Activated naive CD4-positive, alpha-beta T cell treated with anti-CD3 and anti-CD28 coated beads, Interleukin-2, amount 10 ng/mL, durations not matched to agents 7 days and 5 days (primary cell): ENCODE results near the gene SEMA3G.

Experiments used
- CTCF ChIA-PET: fragments of 350-600 bp; sonication (Branson Sonifier 250); formaldehyde crosslinking; loops from one replicate; lab custom pipeline; 2021; ENCODE audit warnings: antibody characterized with exemption; lab: Charles Lee
- DNase-seq: peaks from one replicate; pipeline ENCODE4 v3.0.0-alpha.2; 2020
- H3K27ac Mint-ChIP-seq: one replicate; pipeline ENCODE4 v1.8.0; 2021; ENCODE audit warnings: mild to moderate bottlenecking, moderate library complexity, mixed read lengths
- H3K27me3 Mint-ChIP-seq: one replicate; pipeline ENCODE4 v1.8.0; 2021; ENCODE audit warnings: mild to moderate bottlenecking, mixed read lengths
- H3K36me3 Mint-ChIP-seq: one replicate; pipeline ENCODE4 v1.8.0; 2021; ENCODE audit warnings: mixed read lengths
- H3K4me1 Mint-ChIP-seq: one replicate; pipeline ENCODE4 v1.8.0; 2021; ENCODE audit warnings: mixed read lengths
- H3K4me3 Mint-ChIP-seq: one replicate; pipeline ENCODE4 v1.8.0; 2021; ENCODE audit warnings: mild to moderate bottlenecking, moderate library complexity, mixed read lengths
- H3K9me3 Mint-ChIP-seq: one replicate; pipeline ENCODE4 v1.8.0; 2021; ENCODE audit warnings: mixed read lengths

Gene SEMA3G

GRCh38 chr3:52442409-52443267 lies 2.3 kb downstream of the SEMA3G start:
- H3K9me3 Mint-ChIP-seq, result no peaks in the 10 kb centered on the region
- no peak for DNase-seq
- H3K36me3 Mint-ChIP-seq, result no peaks in the 10 kb centered on the region
- H3K27me3 Mint-ChIP-seq, result peaks cover 13% of the 10 kb centered on the region
- H3K27ac Mint-ChIP-seq, result no peak overlapping the region
- H3K4me3 Mint-ChIP-seq, result no peak overlapping the region
- H3K4me1 Mint-ChIP-seq, result peaks cover 13% of the 10 kb centered on the region
- CTCF ChIA-PET, result interaction anchor here (0.6 to 3.4 kb wide), 4 partner anchors 9 to 30 kb away, joined by 3 to 11 read pairs (median 4); no protein-coding TSS in a partner anchor

GRCh38 chr3:52441772-52442332 lies 3.1 kb downstream of the SEMA3G start:
- peaks cover 9% of the 10 kb centered on the region for H3K4me1 Mint-ChIP-seq
- no peaks in the 10 kb centered on the region for H3K36me3 Mint-ChIP-seq
- no peak for DNase-seq
- no peak overlapping the region for H3K27ac Mint-ChIP-seq
- H3K9me3 Mint-ChIP-seq, result no peaks in the 10 kb centered on the region
- H3K27me3 Mint-ChIP-seq, result peaks cover 18% of the 10 kb centered on the region
- CTCF ChIA-PET, result interaction anchor here (1.4 to 3.4 kb wide), 3 partner anchors 10 to 30 kb away, joined by 4 to 11 read pairs (median 4); no protein-coding TSS in a partner anchor
- H3K4me3 Mint-ChIP-seq, result no peak overlapping the region

DNA sequence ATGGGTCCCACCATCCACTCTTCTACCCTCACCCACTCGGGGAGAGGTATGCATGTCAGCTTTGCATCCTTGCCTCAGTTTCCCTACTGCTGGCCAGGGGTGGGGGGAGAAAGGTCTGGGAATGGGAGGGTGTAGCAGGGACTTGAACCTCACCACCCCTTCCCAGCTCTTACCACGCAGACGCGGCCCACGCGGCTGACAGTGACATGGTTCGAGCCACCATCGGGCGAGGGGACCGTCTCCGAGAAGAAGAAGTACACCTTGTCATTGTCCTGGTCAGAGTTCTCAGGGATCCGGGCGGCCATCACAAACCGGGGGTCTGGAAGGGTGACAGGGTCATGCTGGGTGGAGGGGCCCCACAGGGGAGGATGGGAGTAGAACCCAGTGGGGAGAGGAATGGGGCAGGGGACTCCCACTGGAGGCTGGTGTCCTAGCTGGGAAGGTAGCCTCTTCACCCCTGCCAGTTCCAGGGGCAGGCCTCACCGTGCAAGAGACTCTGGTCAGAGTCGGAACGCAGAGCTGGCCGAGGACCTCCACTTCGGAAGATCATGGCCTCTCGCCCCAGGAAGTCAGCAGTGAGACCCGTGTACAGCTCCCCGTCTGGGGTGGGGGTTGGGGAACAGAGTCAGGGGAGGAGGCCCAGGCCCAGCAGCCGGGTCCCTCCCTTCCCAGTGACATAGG lies 3.7 kb downstream of the SEMA3G start:
- H3K4me3 Mint-ChIP-seq, result no peak overlapping the region
- no peak overlapping the region for H3K27ac Mint-ChIP-seq
- H3K36me3 Mint-ChIP-seq, result no peaks in the 10 kb centered on the region
- H3K27me3 Mint-ChIP-seq, result peaks cover 21% of the 10 kb centered on the region
- peaks cover 9% of the 10 kb centered on the region for H3K4me1 Mint-ChIP-seq
- DNase-seq, result no peak
- no peaks in the 10 kb centered on the region for H3K9me3 Mint-ChIP-seq
- CTCF ChIA-PET, result interaction anchor here (1.4 to 3.4 kb wide), 3 partner anchors 9 to 29 kb away, joined by 4 to 11 read pairs (median 4); no protein-coding TSS in a partner anchor

DNA sequence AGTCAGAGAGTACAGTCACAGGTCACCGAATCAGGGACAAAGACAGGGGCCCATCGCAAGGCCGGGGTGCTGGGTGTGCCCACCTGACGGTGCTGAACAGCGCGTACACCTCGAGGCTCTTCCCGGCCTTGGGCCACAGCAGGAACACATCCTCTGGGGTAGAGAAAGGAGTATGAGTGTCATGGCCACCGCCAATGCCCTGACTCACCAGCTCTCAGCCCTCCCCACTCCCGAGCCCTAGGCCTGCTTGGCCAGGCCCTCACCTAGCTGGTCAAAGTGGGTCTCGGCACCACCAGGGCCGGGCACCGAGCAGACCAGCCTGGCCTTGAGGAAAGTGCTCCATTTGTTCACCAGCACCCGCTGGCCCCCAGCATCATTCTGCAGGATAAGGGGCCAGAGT lies 4.2 kb downstream of the SEMA3G start:
- H3K36me3 Mint-ChIP-seq, result no peaks in the 10 kb centered on the region
- DNase-seq, result no peak
- H3K9me3 Mint-ChIP-seq, result no peaks in the 10 kb centered on the region
- no peak overlapping the region for H3K27ac Mint-ChIP-seq
- H3K4me1 Mint-ChIP-seq, result peaks cover 8% of the 10 kb centered on the region
- peaks cover 24% of the 10 kb centered on the region for H3K27me3 Mint-ChIP-seq
- CTCF ChIA-PET, result interaction anchor here (1.5 to 3.4 kb wide), 2 partner anchors 12 to 28 kb away, joined by 4 to 11 read pairs; no protein-coding TSS in a partner anchor
- H3K4me3 Mint-ChIP-seq, result no peak overlapping the region

DNA sequence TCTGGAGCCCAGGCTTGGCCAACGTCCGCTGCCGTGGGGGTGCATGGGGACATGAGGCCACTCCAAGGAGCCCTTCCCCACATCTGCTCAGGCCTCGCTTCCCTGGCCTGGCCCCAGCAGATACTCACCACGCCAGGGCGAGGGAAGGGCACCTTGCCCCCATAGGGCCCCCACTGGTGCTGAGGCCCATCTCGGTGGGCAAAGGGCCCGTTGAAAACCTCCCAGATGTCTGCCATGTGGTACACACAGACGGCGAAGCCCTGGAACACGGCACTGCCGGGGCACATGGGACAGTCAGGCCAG lies 4.7 kb downstream of the SEMA3G start:
- H3K36me3 Mint-ChIP-seq, result no peaks in the 10 kb centered on the region
- H3K27ac Mint-ChIP-seq, result no peak overlapping the region
- DNase-seq, result no peak
- CTCF ChIA-PET, result interaction anchor here (1.4 to 3.4 kb wide), 2 partner anchors 12 to 28 kb away, joined by 7 to 11 read pairs; no protein-coding TSS in a partner anchor
- H3K4me1 Mint-ChIP-seq, result peaks cover 7% of the 10 kb centered on the region
- no peaks in the 10 kb centered on the region for H3K9me3 Mint-ChIP-seq
- no peak overlapping the region for H3K4me3 Mint-ChIP-seq
- H3K27me3 Mint-ChIP-seq, result peaks cover 24% of the 10 kb centered on the region

DNA sequence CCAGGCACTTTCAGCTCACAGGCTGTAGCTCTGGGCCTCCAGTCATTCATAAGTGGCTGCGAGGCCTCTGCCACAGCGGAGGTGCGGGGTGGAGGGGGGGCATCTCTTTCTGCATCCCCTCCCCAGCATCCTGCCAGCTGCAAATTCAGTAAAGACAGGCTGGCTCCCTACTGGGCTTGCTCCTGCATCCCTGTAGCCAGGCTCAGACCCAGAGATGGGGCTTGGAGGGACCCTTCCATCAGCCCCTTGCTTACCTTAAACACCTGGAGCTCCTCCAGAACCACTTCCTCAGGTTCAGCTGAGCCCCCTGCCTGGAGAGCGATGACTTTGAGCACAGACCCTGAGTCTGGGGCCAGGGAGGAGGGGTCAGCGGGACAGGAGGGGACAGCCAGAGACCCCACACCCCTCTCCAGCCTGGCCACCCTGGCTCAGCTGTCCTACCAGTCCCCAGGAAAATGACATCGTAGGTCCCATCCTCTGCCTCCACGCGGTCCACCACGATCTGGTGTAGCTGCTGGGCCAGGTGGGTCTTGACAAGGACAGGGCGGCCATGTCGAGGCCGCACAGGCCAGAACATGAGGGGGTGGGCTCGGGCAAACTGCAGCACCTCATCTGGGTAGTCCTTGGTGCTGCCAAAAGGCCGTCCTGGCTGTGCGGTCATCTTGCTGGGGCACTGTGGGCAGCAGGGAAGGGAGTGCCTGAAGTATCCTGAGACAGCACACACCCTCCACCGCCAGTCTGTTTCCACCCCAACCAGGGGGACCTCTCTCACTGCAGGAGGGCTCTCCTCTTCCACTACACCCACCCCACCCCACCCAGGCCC lies 5.3 kb downstream of the SEMA3G start:
- Mint-ChIP-seq H3K27me3 (peaks cover 29% of the 10 kb centered on the region), H3K36me3 (no peaks in the 10 kb centered on the region), H3K4me1 (peaks cover 4% of the 10 kb centered on the region), H3K9me3 (no peaks in the 10 kb centered on the region), H3K27ac (no peak overlapping the region), H3K4me3 (no peak overlapping the region)
- no peak for DNase-seq
- CTCF ChIA-PET, result interaction anchor here (0.9 to 2.5 kb wide), 5 partner anchors 9 to 208 kb away, joined by 3 to 11 read pairs (median 7); no protein-coding TSS in a partner anchor

DNA sequence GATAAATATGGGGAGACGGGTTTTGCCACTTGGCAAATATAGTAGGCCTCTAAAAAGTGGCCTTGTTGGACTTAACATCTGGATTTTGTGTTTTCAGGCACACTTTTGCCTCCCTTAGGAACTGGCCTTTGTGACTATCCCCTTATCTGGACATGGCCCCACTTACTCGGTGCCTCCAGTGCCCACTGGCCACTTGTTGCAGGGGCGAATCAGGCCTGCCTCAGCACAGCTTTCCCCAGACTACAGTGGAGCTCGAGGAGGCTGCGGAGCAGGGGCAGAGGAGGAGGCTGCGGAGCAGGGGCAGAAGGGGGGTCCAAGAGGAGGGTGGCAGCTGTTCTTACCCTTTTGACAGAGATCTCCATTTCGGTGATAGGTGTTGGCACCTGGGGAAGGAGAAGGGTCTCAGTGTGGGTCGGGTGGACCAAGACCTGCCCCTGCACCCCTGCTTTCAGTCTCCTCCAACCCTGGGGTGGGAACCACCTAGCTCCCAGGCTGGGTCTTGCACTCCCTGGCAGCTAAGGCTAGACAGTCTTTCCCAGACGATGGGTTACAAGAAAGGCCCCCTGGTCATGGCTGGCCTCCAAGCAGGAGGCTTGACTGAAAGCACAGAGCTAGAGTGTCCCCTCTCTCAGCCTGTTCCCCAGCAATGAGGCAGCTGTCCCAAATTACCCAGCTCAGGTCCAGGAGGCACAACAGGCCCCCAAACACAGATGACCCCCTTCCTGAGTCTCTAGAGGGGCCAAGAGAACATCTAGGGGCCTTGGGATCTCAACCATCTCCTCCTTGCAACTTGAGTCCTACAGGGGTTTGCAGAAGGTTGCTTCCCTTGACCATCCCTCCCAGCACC lies 6.1 kb downstream of the SEMA3G start:
- Mint-ChIP-seq H3K9me3 (no peaks in the 10 kb centered on the region), H3K27me3 (peaks cover 30% of the 10 kb centered on the region), H3K4me3 (no peak overlapping the region), H3K4me1 (no peaks in the 10 kb centered on the region), H3K36me3 (no peaks in the 10 kb centered on the region), H3K27ac (peak overlapping the region; percentile 19)
- CTCF ChIA-PET, result interaction anchor here (0.9 to 2.5 kb wide), 5 partner anchors 8 to 207 kb away, joined by 3 to 11 read pairs (median 7); no protein-coding TSS in a partner anchor
- DNase-seq, result no peak

DNA sequence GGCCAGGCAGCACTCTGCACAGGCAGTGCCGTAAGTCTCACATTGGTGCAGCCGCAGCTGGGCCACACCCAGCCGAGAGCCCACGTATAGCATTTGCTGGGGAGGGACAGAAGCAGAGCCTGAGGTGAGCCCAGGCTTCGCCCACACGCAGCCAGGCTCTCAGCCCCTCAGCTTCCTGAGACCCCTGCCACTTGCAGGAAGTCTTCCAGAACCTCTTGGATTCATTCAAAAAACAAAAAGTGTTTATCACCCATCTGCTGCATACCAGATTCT lies 6.9 kb downstream of the SEMA3G start:
- Mint-ChIP-seq H3K36me3 (no peaks in the 10 kb centered on the region), H3K4me1 (no peaks in the 10 kb centered on the region), H3K27ac (no peak overlapping the region), H3K27me3 (peaks cover 27% of the 10 kb centered on the region), H3K4me3 (no peak overlapping the region), H3K9me3 (no peaks in the 10 kb centered on the region)
- CTCF ChIA-PET, result interaction anchor here (2.5 kb wide), 2 partner anchors 10 to 25 kb away, joined by 8 to 11 read pairs; no protein-coding TSS in a partner anchor
- no peak for DNase-seq

DNA sequence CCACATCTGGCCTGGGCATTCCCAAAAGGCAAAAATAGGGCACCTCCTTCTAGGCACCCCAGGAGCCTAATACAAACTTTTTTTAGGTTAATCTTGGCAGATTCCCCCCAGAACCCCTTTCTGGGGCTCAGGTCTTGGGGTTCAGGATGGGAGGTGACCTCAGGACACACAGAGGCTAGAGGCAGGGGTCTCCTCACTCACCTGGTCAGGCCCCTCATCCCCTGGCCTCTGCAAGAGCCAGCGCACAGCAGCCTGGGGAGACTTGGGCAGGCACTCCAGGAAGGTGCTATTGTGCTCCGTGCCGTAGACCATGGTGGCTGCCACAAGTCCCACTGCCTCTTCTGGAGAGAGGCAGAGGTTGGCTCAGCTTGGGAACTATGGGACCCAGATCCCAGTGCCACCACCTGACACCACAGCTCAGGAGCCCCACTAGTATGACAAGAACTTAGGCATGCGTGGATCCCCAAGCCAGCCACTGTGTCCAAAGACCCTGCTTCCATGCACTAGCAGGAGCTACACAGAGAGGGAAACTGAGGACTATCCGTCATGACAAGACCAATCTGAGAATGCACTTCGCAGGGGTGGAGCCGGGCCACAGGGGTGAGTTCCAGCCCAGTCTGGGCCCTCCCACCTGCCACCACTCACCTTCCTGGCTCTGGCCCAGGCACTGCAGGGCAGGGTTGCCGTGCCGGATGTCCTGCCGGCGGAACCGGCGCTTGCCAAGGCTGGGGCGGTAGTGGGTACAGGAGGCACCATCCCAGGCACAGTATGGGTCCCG lies 7.4 kb downstream of the SEMA3G start:
- peaks cover 27% of the 10 kb centered on the region for H3K27me3 Mint-ChIP-seq
- DNase-seq, result no peak
- H3K9me3 Mint-ChIP-seq, result no peaks in the 10 kb centered on the region
- no peaks in the 10 kb centered on the region for H3K4me1 Mint-ChIP-seq
- no peak overlapping the region for H3K27ac Mint-ChIP-seq
- H3K4me3 Mint-ChIP-seq, result no peak overlapping the region
- CTCF ChIA-PET, result interaction anchor here (1.3 to 2.5 kb wide), 3 partner anchors 9 to 25 kb away, joined by 6 to 11 read pairs (median 8); no protein-coding TSS in a partner anchor
- no peaks in the 10 kb centered on the region for H3K36me3 Mint-ChIP-seq

GRCh38 chr3:52436500-52437149 lies 8.3 kb downstream of the SEMA3G start:
- Mint-ChIP-seq H3K27ac (no peak overlapping the region), H3K4me1 (peaks cover 2% of the 10 kb centered on the region), H3K27me3 (peaks cover 35% of the 10 kb centered on the region), H3K4me3 (no peak overlapping the region), H3K36me3 (no peaks in the 10 kb centered on the region), H3K9me3 (no peaks in the 10 kb centered on the region)
- CTCF ChIA-PET, result interaction anchor here (1.3 to 1.5 kb wide), 2 partner anchors 8 to 25 kb away, joined by 6 to 7 read pairs; no protein-coding TSS in a partner anchor
- DNase-seq, result no peak

GRCh38 chr3:52435246-52436101 lies 9.4 kb downstream of the SEMA3G start:
- Mint-ChIP-seq H3K27me3 (peaks cover 41% of the 10 kb centered on the region), H3K4me1 (peaks cover 2% of the 10 kb centered on the region), H3K27ac (no peak overlapping the region), H3K9me3 (no peaks in the 10 kb centered on the region), H3K4me3 (no peak overlapping the region), H3K36me3 (no peaks in the 10 kb centered on the region)
- DNase-seq, result no peak
- CTCF ChIA-PET, result interaction anchor here (1.3 to 1.5 kb wide), 2 partner anchors 10 to 23 kb away, joined by 7 read pairs; partner anchors contain the start of gene SEMA3G
